ENCODE data around the gene MEI1. TPM values are rescaled to one million over a fixed set of nuclear protein-coding genes. Genes with fewer than 3 reads are reported as not detected.

MEI1 gene
- total RNA-seq, 2 donors from 2014 or later, result 0.71 to 15.5 TPM

DNA sequence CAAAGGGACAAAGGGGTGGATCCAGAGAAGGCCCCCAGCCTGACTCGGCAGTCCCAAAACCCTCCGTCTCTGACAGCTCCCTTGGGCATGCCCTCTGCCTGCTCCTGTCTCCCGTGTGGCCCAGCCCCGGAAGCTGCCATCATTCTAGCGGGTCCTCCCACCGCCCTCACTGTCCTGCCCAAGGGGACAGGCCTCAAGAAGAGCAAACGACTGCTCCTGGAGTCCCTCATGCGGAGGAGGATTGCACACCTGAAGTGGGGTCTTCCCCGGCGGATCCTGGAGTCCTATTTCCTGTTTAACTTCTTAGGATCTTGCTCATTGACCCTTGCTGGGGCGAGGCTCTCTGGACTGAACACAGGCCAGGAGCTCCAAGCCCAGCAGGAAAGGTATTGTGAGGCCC lies 2.6 kb upstream of the MEI1 start:
- H3K27me3 ChIP-seq, result no peaks in the 10 kb centered on the region
- H3K36me3 ChIP-seq, result peaks cover 10% of the 10 kb centered on the region
- no peak for DNase-seq (ENCODE audit: low spot score)
- H3K9me3 ChIP-seq, result no peaks in the 10 kb centered on the region
- no peak overlapping the region for H3K4me3 ChIP-seq
- peaks cover 0 to 22% of the 10 kb centered on the region in 2 donors for H3K4me1 ChIP-seq
- TF ChIP-seq CTCF (IDR thresholded peaks at IDR 0.05), result no peak
- peak overlapping the region in 1 of 2 donors; percentile 54 for H3K27ac ChIP-seq

DNA sequence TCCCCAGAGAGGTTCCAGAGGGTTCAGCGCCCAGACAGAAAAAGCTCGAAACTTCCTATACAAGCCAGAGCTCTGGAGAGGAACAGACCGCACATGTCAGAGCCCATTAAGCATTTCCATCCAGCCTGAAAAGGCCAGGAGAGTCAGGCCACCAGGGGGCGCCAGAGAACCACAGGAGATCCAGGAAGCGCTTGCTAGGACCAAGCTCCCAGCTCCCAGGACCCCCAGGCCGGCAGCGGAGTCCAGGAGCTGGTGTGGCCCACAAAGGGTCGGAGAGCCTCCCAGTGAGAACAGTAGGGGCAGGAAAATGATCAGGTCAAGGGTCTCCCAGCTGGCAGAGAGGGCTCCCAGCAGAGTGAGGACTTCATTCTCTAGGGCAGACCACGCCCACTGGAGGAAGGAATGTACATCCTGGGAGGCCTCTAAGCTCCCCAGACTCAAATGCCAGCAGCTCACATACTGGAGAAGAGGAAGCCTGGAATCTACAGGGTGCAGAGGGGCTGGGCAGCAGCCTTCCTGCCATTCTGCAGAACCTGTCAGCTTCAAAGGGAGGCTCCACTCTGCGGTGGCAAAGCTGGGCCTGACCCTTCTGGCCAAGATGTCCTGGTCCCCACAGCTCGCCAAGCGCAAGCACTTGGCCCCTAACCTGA lies 2.1 kb upstream of the MEI1 start:
- Histone ChIP-seq H3K36me3 (peaks cover 10% of the 10 kb centered on the region), H3K4me3 (peak overlapping the region in 1 of 2 donors; percentile 30), H3K4me1 (peaks cover 0 to 22% of the 10 kb centered on the region in 2 donors), H3K27me3 (no peaks in the 10 kb centered on the region), H3K27ac (peak overlapping the region in 1 of 2 donors; percentile 54), H3K9me3 (no peaks in the 10 kb centered on the region)
- peak; percentile 95 to 99 for TF ChIP-seq CTCF (IDR thresholded peaks at IDR 0.05)
- DNase-seq (ENCODE audit: low spot score), result peak; percentile 94

GRCh38 chr22:41700108-41700364 lies 733 bp downstream of the MEI1 start:
- Histone ChIP-seq H3K4me3 (no peak overlapping the region), H3K27ac (no peak overlapping the region), H3K4me1 (peaks cover 0 to 22% of the 10 kb centered on the region in 2 donors), H3K27me3 (no peaks in the 10 kb centered on the region), H3K9me3 (no peaks in the 10 kb centered on the region), H3K36me3 (no peaks in the 10 kb centered on the region)
- DNase-seq (ENCODE audit: low spot score), result no peak
- TF ChIP-seq CTCF (IDR thresholded peaks at IDR 0.05), result no peak

DNA sequence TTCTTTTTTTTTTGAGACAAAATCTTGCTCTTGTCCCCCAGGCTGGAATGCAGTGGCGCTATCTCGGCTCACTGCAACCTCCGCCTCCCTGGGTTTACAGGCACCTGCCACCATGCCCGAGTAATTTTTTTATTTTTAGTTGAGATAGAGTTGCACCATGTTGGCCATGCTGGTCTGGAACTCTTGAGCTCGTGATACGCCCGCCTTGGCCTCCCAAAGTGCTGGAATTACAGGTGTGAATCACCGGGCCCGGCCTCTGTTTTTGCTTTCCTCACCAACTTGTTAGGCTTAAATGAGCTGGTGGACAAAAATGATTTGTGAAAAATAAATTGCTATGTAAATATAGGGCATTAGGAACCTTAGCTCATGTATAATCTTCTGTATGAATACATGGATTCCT lies 3.5 kb downstream of the MEI1 start:
- no peak overlapping the region for H3K4me3 ChIP-seq
- H3K36me3 ChIP-seq, result no peaks in the 10 kb centered on the region
- no peaks in the 10 kb centered on the region for H3K27me3 ChIP-seq
- no peak overlapping the region for H3K27ac ChIP-seq
- peaks cover 0 to 9% of the 10 kb centered on the region in 2 donors for H3K4me1 ChIP-seq
- DNase-seq (ENCODE audit: low spot score), result no peak
- TF ChIP-seq CTCF (IDR thresholded peaks at IDR 0.05), result no peak
- no peaks in the 10 kb centered on the region for H3K9me3 ChIP-seq

DNA sequence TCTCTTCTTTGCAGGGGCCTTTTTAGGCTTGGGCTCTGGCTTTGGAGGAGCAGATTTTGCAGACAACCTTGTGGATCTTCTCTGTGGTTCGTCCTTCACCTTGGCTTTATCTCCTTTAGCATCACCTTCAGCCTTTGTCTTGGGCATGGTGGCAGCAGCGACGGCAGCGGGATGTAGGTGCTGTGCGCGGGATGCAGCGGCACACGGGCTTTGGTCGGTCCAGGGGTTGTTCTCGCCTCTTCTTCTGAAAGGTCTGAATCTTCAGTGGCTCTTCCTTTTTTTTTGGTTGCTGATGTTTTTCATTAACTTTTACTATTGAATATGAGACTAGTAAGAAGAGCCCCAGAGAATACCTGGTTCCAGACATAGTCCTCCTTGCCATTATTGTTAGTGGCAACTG lies 10.0 kb downstream of the MEI1 start:
- Histone ChIP-seq H3K4me3 (no peak overlapping the region), H3K27ac (no peak overlapping the region)
- TF ChIP-seq CTCF (IDR thresholded peaks at IDR 0.05), result no peak

GRCh38 chr22:41713004-41713403 lies 13.7 kb downstream of the MEI1 start:
- H3K27me3 ChIP-seq, result no peaks in the 10 kb centered on the region
- H3K4me3 ChIP-seq, result no peak overlapping the region
- no peaks in the 10 kb centered on the region for H3K4me1 ChIP-seq
- DNase-seq (ENCODE audit: low spot score), result no peak
- no peaks in the 10 kb centered on the region for H3K9me3 ChIP-seq
- no peak overlapping the region for H3K27ac ChIP-seq
- TF ChIP-seq CTCF (IDR thresholded peaks at IDR 0.05), result no peak
- H3K36me3 ChIP-seq, result no peaks in the 10 kb centered on the region

More for the DNA sequence above, 10.0 kb downstream of the MEI1 start:
- no peaks in the 10 kb centered on the region for H3K36me3 ChIP-seq
- H3K27me3 ChIP-seq, result no peaks in the 10 kb centered on the region
- DNase-seq (ENCODE audit: low spot score), result no peak
- no peaks in the 10 kb centered on the region for H3K4me1 ChIP-seq
- H3K9me3 ChIP-seq, result no peaks in the 10 kb centered on the region
